Measurements from ENCODE around the gene RGCC.

RGCC gene

GRCh38 chr13:41511827-41512226 is 54.5 kb downstream of the RGCC start:
- CTCF ChIA-PET, result no interaction called here
- DNase-seq (ENCODE audit: low read depth, low spot score), result no peak
- no peak overlapping the region for H3K4me3 ChIP-seq (ENCODE audit: low read depth, low read length)
- TF ChIP-seq CTCF (IDR thresholded peaks at IDR 0.05; ENCODE audit: insufficient read depth, low read length, missing control alignments), result no peak
- POLR2A ChIA-PET, result no interaction called here

DNA sequence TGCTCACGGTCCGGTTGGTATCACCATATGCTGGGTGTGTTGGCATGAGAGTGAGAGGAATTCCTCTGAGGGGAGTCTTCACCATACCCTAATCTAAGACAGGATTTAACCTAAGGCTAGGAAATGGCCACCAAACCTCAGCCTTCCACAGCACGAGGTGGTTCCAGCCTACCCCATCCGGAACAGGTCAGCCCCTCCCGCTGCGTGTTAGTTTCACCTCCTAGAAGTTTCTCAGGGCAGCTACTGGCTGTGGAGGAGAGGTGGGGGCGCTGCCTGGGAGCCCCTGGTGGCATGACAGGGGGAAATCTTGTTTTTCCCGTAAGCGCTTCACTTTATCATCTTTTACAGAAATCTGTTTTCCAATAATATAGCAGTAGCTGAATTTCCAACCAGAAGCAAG is 55.1 kb downstream of the RGCC start:
- TF ChIP-seq CTCF (IDR thresholded peaks at IDR 0.05; ENCODE audit: insufficient read depth, low read length, missing control alignments), result no peak
- POLR2A ChIA-PET, result no interaction called here
- no peak for DNase-seq (ENCODE audit: low read depth, low spot score)
- CTCF ChIA-PET, result no interaction called here
- H3K4me3 ChIP-seq (ENCODE audit: low read depth, low read length), result no peak overlapping the region

DNA sequence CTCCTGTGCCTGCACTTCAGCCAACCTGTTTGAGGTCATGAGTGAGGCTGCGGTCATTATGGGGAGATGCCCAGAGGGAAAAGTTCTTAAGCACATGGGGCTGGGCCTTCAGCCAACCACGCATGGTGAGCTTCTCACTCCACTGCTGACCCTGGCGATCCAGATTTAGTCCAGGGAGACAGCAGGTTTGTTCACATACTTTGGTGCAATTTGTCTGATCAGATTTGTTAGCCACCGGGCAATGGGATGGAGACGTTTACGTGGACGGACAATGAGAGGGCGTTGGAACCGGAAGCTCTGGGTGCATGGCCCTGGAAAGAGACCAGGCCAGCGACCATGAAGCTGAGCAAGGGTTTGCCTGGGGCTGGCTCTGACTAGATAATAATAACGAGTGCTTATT is 56.2 kb downstream of the RGCC start:
- H3K4me3 ChIP-seq (ENCODE audit: low read depth, low read length), result no peak overlapping the region
- no peak for DNase-seq (ENCODE audit: low read depth, low spot score)
- TF ChIP-seq CTCF (IDR thresholded peaks at IDR 0.05; ENCODE audit: insufficient read depth, low read length, missing control alignments), result no peak
- POLR2A ChIA-PET, result no interaction called here
- CTCF ChIA-PET, result no interaction called here

DNA sequence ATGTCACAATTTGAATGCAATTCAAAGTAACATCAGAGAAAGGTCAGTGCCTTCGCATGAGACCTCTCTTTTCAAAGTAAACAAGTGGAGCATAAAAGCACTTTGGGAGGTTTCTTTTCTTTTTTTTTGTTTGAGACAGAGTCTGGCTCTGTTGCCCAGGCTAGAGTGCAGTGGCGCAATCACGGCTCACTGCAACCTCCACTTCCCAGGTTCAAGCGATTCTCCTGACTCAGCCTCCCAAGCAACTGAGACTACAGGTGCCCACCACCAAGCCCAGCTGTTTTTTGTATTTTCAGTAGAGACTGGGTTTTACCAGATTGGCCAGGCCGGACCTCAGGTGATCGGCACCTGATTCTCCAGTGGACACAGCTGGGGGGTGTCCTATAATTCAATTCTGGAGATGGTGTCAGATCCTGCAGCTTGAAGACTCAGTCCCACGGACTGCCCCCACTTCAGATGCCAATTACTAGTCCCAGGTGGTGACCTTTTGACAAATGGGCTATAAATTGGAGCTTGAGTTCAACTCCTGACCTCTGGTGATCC is 57.6 kb downstream of the RGCC start:
- no peak overlapping the region for H3K4me3 ChIP-seq (ENCODE audit: low read depth, low read length)
- CTCF ChIA-PET, result no interaction called here
- POLR2A ChIA-PET, result no interaction called here
- no peak for DNase-seq (ENCODE audit: low read depth, low spot score)
- no peak for TF ChIP-seq CTCF (IDR thresholded peaks at IDR 0.05; ENCODE audit: insufficient read depth, low read length, missing control alignments)

GRCh38 chr13:41515491-41516139 is 58.3 kb downstream of the RGCC start:
- no peak for DNase-seq (ENCODE audit: low read depth, low spot score)
- POLR2A ChIA-PET, result no interaction called here
- CTCF ChIA-PET, result no interaction called here
- H3K4me3 ChIP-seq (ENCODE audit: low read depth, low read length), result no peak overlapping the region
- no peak for TF ChIP-seq CTCF (IDR thresholded peaks at IDR 0.05; ENCODE audit: insufficient read depth, low read length, missing control alignments)

DNA sequence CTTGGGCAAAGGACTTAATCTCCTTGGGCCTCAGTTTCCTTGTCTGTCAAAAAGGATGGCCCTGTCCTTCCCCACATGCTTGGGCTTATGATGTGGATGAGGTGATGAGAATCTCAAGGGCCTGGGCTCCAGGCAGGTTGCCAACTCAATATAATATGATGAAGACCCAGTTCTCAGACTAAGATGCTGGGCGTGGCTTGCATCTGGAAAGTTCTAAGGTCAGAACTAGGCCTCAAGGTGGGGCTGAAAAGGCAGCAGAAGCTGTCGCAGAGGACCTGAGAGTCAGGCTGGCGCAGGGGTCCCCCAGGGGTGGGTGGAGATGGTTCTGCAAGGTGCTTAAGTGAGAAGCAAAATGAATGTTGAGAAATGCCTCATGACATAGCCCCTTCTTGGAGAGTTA is 58.8 kb downstream of the RGCC start:
- CTCF ChIA-PET, result no interaction called here
- H3K4me3 ChIP-seq (ENCODE audit: low read depth, low read length), result no peak overlapping the region
- POLR2A ChIA-PET, result no interaction called here
- no peak for DNase-seq (ENCODE audit: low read depth, low spot score)
- no peak for TF ChIP-seq CTCF (IDR thresholded peaks at IDR 0.05; ENCODE audit: insufficient read depth, low read length, missing control alignments)

Measured in AG04449 (cell line).